LoVo (cell line): ENCODE results near the gene ALDH3B1.

Experiments
- DNase-seq: peaks from one replicate; pipeline ENCODE4 v3.0.0-alpha.2; 2016; ENCODE audit warnings: low spot score

Gene ALDH3B1

DNA sequence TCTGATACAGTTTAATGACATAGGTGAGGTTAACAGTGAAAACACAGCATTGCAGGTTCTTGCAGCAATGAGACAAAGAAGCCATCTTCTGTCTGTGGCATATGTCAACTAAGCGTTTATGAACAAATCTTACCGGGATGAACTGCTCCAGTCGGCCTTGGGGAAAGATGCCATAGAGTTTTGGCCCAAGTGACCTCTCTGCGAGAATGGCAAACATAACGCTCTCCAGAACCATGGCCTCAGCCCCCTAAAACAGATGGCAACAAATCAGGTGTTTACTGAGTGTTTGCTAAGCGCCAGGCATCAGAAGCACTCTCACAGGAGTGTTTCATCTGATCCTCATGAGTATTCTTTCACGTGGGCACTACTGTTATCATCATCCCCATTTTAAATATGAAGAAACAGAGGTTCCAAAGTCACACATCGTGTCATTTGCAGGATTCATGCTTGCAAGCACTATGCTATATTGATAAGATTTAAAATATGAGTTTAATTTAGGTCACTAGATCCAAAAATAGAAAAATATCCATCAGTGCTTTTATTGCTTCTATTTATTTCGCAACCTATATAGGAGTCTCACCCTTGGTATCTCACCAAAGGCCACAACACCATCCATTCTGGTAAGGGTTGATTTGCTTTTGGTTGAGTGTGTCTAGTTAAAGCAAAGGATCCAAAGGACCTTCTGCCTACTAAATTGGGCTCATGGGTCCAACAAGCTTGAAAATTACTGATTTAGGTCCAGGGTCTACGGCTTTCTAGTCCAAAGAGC, 64.6 kb downstream of the ALDH3B1 start:
- no peak for DNase-seq

- no peak for DNase-seq
Observed at GRCh38 chr11:68076371-68077042, 66.4 kb downstream of the ALDH3B1 start.

- no peak for DNase-seq
Observed at GRCh38 chr11:68077617-68078582, 67.8 kb downstream of the ALDH3B1 start.
